GM12878 (cell line): ENCODE measurements around the gene TBC1D1. TPM values are rescaled to one million over a fixed set of nuclear protein-coding genes. Genes with fewer than 3 reads are reported as not detected.

Source experiments
- ATAC-seq: fragments of 200-7000 bp; cut with Tn5 transposase; 3 replicates; pipeline ENCODE4 v1.9.1; 2020; ENCODE audit warnings: mild to moderate bottlenecking, moderate library complexity
- BruUV-seq: library from RNA; stranded (reverse); fragments of 400-500 nt; replicated peaks from 2 replicates; lab custom pipeline; 2021; lab: Mats Ljungman, UMichigan
- CTCF ChIA-PET: fragments of 300-600 bp; sonication (Branson Sonifier 250); formaldehyde crosslinking; extraction: SDS; loops from one replicate; lab custom pipeline; 2021; ENCODE audit warnings: inconsistent platforms; lab: Yijun Ruan, JAX
- POLR2A ChIA-PET: fragments of 350-600 bp; formaldehyde crosslinking; extraction: SDS; loops from one replicate; lab custom pipeline; 2021; ENCODE audit warnings: inconsistent platforms; lab: Charles Lee
- RAD21 ChIA-PET: fragments of 300-600 bp; sonication (Branson Sonifier 250); formaldehyde crosslinking; loops from one replicate; lab custom pipeline; 2023; ENCODE audit warnings: antibody characterized with exemption; ENCODE audit not compliant: unreplicated experiment; lab: Charles Lee
- SMC1A ChIA-PET: fragments of 300-600 bp; sonication (Branson Sonifier 250); formaldehyde crosslinking; loops from one replicate; lab custom pipeline; 2023; ENCODE audit not compliant: unreplicated experiment, uncharacterized antibody; lab: Charles Lee
- DNase-seq: peaks from one replicate; pipeline ENCODE4 v3.0.0-alpha.2; 2011; ENCODE audit warnings: low read depth, low spot score
- FAIRE-seq: peaks from 3 replicates; lab custom pipeline; 2011; peaks lifted over from hg19 to GRCh38; lab: Jason Lieb, UNC
- H2AFZ ChIP-seq: 2 replicates; pipeline ENCODE4 v1.6.0; 2011; ENCODE audit warnings: low read depth, low read length, control low read depth; ENCODE audit not compliant: control insufficient read depth
- H3K27ac ChIP-seq: 2 replicates; pipeline ENCODE4 v1.5.1; 2011; ENCODE audit warnings: control low read depth; ENCODE audit not compliant: control insufficient read depth, insufficient read depth
- H3K27me3 ChIP-seq, 2 experiments: replicated peaks in 1 of 2; 2 replicates each; pipeline versions ENCODE4 v1.6.0 to v1.6.1; 2011; ENCODE audit warnings: low read length in 1 of 2; ENCODE audit not compliant: control insufficient read depth in 2 of 2, insufficient read depth in 2 of 2
- H3K36me3 ChIP-seq, 2 experiments: 2 replicates each; pipeline ENCODE4 v1.5.1; 2011; ENCODE audit warnings: low read length in 1 of 2; ENCODE audit not compliant: control insufficient read depth in 2 of 2, insufficient read depth in 2 of 2
- H3K4me1 ChIP-seq: 2 replicates; pipeline ENCODE4 v1.6.1; 2011; ENCODE audit warnings: mild to moderate bottlenecking, low read length, moderate library complexity, mixed read lengths; ENCODE audit not compliant: control insufficient read depth, insufficient read depth
- H3K4me2 ChIP-seq: 2 replicates; pipeline ENCODE4 v1.6.0; 2011; ENCODE audit warnings: control low read depth; ENCODE audit not compliant: control insufficient read depth, insufficient read depth
- H3K4me3 ChIP-seq: fragments of 200-600 bp; sonication (generic); 2 replicates; pipeline ENCODE4 v1.5.1; 2016
- H3K79me2 ChIP-seq: 2 replicates; pipeline ENCODE4 v1.6.0; 2011; ENCODE audit warnings: low read length; ENCODE audit not compliant: control insufficient read depth, insufficient read depth
- H3K9ac ChIP-seq: 2 replicates; pipeline ENCODE4 v1.8.0; 2011; ENCODE audit warnings: low read length, control low read depth, mixed read lengths; ENCODE audit not compliant: control insufficient read depth, insufficient read depth
- H3K9me3 ChIP-seq: replicated peaks from 3 replicates; pipeline ENCODE4 v1.5.1; 2011; ENCODE audit warnings: mild to moderate bottlenecking, low read length; ENCODE audit not compliant: control insufficient read depth, insufficient read depth
- H4K20me1 ChIP-seq: 2 replicates; pipeline ENCODE4 v1.6.0; 2011; ENCODE audit not compliant: control insufficient read depth, insufficient read depth
- ATF2 ChIP-seq: IDR thresholded peaks from 2 replicates; pipeline ENCODE4 v1.6.1; 2012; ENCODE audit warnings: low read length, inconsistent platforms
- CBX5 ChIP-seq: sonication (generic); IDR thresholded peaks from 2 replicates; pipeline ENCODE4 v1.6.1; 2016; ENCODE audit warnings: low read depth, moderate library complexity, mild to moderate bottlenecking, inconsistent platforms
- HCFC1 ChIP-seq: fragments of 150-350 bp; IDR thresholded peaks from 2 replicates; pipeline ENCODE4 v1.6.1; 2014; ENCODE audit warnings: low read length
- NKRF ChIP-seq: fragments of 450-650 bp; conservative IDR thresholded peaks from 2 replicates; pipeline ENCODE4 v1.6.1; 2017; ENCODE audit warnings: mild to moderate bottlenecking, moderate library complexity
- RAD21 ChIP-seq: IDR thresholded peaks from 2 replicates; pipeline ENCODE4 v1.6.1; 2011; ENCODE audit warnings: mild to moderate bottlenecking, low read depth, low read length, moderate library complexity; ENCODE audit not compliant: insufficient read depth
- RB1 ChIP-seq: fragments of 450-650 bp; formaldehyde crosslinking; IDR thresholded peaks from 2 replicates; pipeline ENCODE4 v1.6.1; 2017; ENCODE audit warnings: mild to moderate bottlenecking, borderline replicate concordance
- SMC3 ChIP-seq: IDR thresholded peaks from 2 replicates; pipeline ENCODE4 v1.6.1; 2011; ENCODE audit warnings: low read length, improper control_type of control experiment, borderline replicate concordance
- ZNF217 ChIP-seq: fragments of 450-650 bp; IDR thresholded peaks from 2 replicates; pipeline ENCODE4 v1.6.1; 2017; ENCODE audit warnings: antibody characterized with exemption, mild to moderate bottlenecking
- WGBS: methylation state at CpG from one replicate; pipeline ENCODE4 v1.1.6; 2016; ENCODE audit warnings: low lambda C conversion rate; ENCODE audit not compliant: insufficient replicate concordance, insufficient coverage; ENCODE audit errors: missing lambda C conversion rate; 5-methylcytosine and 5-hydroxymethylcytosine counted together
- in situ Hi-C: fragments of 300-500 bp; cut with MboI; formaldehyde crosslinking; loops from 9 replicates; pipeline ENCODE4 v1.14.3; 2018; ENCODE audit warnings: mixed read lengths
- intact Hi-C: fragments of 100-400 bp; cut with micrococcal nuclease; formaldehyde crosslinking; loops from one replicate; pipeline ENCODE4 v1.14.2; 2022; ENCODE audit not compliant: unreplicated experiment
- polyA plus RNA-seq, 11 experiments: library from polyadenylated mRNA; depleted of rRNA in 4 of 11; unstranded in 6 of 11; stranded (reverse) in 5 of 11; fragments of >200 nt; fragmentation: Nextera tagmentation in 4 of 11; fragmentation: Illumina TruSeq in 1 of 11; extraction: Ambion mirVana in 4 of 11; extraction: Trizol in 1 of 11; gene quantifications; 1 replicate in 1 of 11; 2 replicates in 10 of 11; pipeline versions ENCODE4 v1.2.1 to v1.2.3, GENCODE V29; 2011 to 2016; ENCODE audit warnings: inconsistent platforms in 2 of 11, missing spikeins in 2 of 11, low read depth in 1 of 11
- total RNA-seq, 4 experiments: library from RNA; depleted of rRNA in 3 of 4; stranded (reverse); fragments of >200 nt in 3 of 4; fragmentation: Illumina TruSeq in 1 of 4; extraction: Trizol in 1 of 4; gene quantifications; 2 replicates each; pipeline versions ENCODE4 v1.2.1 to v1.2.3, GENCODE V29; 2013 to 2021
- TF ChIP-seq, protein P1 (sequence below): fragments of 150-350 bp; IDR thresholded peaks from 2 replicates; pipeline ENCODE4 v1.6.1; 2014; ENCODE audit warnings: mild to moderate bottlenecking, low read depth, low read length

Gene TBC1D1
- total and polyA plus RNA-seq, 10 of the 15 experiments (the other 5 are each of a cell fraction or from before 2014, with no cell fraction given), result 5.3 to 102 (median 57.8) TPM

DNA sequence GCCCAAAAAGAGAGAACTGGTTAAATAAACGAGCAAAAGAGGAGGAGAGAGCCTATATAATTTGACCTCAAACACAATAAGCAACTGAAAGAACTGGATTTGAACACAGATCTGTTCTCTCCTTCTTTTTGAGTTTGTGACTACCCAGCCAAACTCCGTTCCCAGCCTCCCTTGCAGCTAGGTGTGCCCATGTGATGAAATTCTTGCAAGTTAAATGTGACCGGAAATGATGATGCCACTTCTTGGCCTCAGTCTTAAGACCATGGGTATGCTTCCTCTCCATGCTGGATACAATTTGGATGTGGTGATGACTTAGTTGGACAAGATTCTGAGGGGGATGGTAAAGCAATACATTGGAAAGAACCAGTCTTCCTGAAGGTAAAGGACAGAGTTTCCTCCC lies 273.5 kb downstream of the TBC1D1 start:
- Histone ChIP-seq H3K4me2 (no peak overlapping the region), H4K20me1 (no peaks in the 10 kb centered on the region), H3K79me2 (no peaks in the 10 kb centered on the region), H3K4me1 (peaks cover 10% of the 10 kb centered on the region), H3K27me3 (no peaks in the 10 kb centered on the region), H3K36me3 (no peaks in the 10 kb centered on the region)
- intact Hi-C loops (loop anchor here (10.0 kb wide), 1 partner anchor 360 kb away; no protein-coding TSS in a partner anchor), in situ Hi-C loops (no loop called here)
- TF ChIP-seq ZNF217 (0 out of 2 replicates have a peak, but pooled peaks have one; percentile 23), CBX5 (peak; percentile 48; the same call in 1 of the 2 replicates), SMC3 (no peak)
- TF ChIP-seq, all 136 proteins: peak for 2
- no peak for ATAC-seq
- BruUV-seq, result no TSS peak
- no peak for DNase-seq
- SMC1A ChIA-PET, result no interaction called here
- H2AFZ ChIP-seq, result no peak overlapping the region
- no peak for FAIRE-seq
- no peaks in the 10 kb centered on the region; the same call in 2 of the 3 replicates for H3K9me3 ChIP-seq
- CTCF ChIA-PET, result interaction anchor here (0.6 kb wide), 1 partner anchor 311 kb away, joined by 3 read pairs; no protein-coding TSS in a partner anchor
- H3K4me3 ChIP-seq, result no peak overlapping the region
- 56% methylated on average over 3 of the region's 3 CpGs for WGBS
- RAD21 ChIA-PET, result interaction anchor here (3.0 kb wide), 1 partner anchor 86 kb away, joined by 10 read pairs; no protein-coding TSS in a partner anchor
- no peak overlapping the region for H3K9ac ChIP-seq
- POLR2A ChIA-PET, result interaction anchor here (0.6 kb wide), 1 partner anchor 17 kb away, joined by 7 read pairs; no protein-coding TSS in a partner anchor
- H3K27ac ChIP-seq, result no peak overlapping the region

- peaks cover 2% of the 10 kb centered on the region for H3K4me1 ChIP-seq
- in situ Hi-C loops, result no loop called here
- 41% methylated on average over 6 of the region's 6 CpGs for WGBS
- H3K27ac ChIP-seq, result no peak overlapping the region
- SMC1A ChIA-PET, result interaction anchor here (0.8 to 1.9 kb wide), 7 partner anchors 13 to 102 kb away, joined by 3 to 8 read pairs (median 5); no protein-coding TSS in a partner anchor
- H3K9ac ChIP-seq, result no peak overlapping the region
- no peak overlapping the region for H2AFZ ChIP-seq
- H3K27me3 ChIP-seq, result no peaks in the 10 kb centered on the region
- intact Hi-C loops, result loop anchor here (10.0 kb wide), 1 partner anchor 361 kb away; no protein-coding TSS in a partner anchor
- no peaks in the 10 kb centered on the region for H3K79me2 ChIP-seq
- no peak overlapping the region for H3K4me3 ChIP-seq
- POLR2A ChIA-PET, result no interaction called here
- H4K20me1 ChIP-seq, result no peaks in the 10 kb centered on the region
- H3K36me3 ChIP-seq, result no peaks in the 10 kb centered on the region
- BruUV-seq, result no TSS peak
- no peak for ATAC-seq
- no peak overlapping the region for H3K4me2 ChIP-seq
- CTCF ChIA-PET, result interaction anchor here (0.7 to 1.9 kb wide), 7 partner anchors 8 to 101 kb away, joined by 3 to 8 read pairs (median 5); no protein-coding TSS in a partner anchor
- no peak for TF ChIP-seq ATF2
- TF ChIP-seq SMC3, result peak; percentile 7; the same call in 1 of the 2 replicates
- TF ChIP-seq, protein P1, sequence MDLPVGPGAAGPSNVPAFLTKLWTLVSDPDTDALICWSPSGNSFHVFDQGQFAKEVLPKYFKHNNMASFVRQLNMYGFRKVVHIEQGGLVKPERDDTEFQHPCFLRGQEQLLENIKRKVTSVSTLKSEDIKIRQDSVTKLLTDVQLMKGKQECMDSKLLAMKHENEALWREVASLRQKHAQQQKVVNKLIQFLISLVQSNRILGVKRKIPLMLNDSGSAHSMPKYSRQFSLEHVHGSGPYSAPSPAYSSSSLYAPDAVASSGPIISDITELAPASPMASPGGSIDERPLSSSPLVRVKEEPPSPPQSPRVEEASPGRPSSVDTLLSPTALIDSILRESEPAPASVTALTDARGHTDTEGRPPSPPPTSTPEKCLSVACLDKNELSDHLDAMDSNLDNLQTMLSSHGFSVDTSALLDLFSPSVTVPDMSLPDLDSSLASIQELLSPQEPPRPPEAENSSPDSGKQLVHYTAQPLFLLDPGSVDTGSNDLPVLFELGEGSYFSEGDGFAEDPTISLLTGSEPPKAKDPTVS, result no peak
- TF ChIP-seq NKRF, result no peak
- no peak for TF ChIP-seq HCFC1
- TF ChIP-seq RAD21, result peak; percentile 20; the same call in 1 of the 2 replicates
- no peak for TF ChIP-seq RB1
- RAD21 ChIA-PET, result interaction anchor here (1.0 to 1.6 kb wide), 3 partner anchors 33 to 97 kb away, joined by 4 to 6 read pairs (median 5); no protein-coding TSS in a partner anchor
- no peak for FAIRE-seq
- no peaks in the 10 kb centered on the region; the same call in 2 of the 3 replicates for H3K9me3 ChIP-seq
- DNase-seq, result no peak
Observed at GRCh38 chr4:38166082-38166481, 275.2 kb downstream of the TBC1D1 start.
